ENCODE results near the gene MARCHF3.

The MARCHF3 gene

GRCh38 chr5:126864042-126864688 lies 166.2 kb downstream of the MARCHF3 start (continued):
- no peak for TF ChIP-seq TCF4 (CRISPR knock-in tag; IDR thresholded peaks at IDR 0.05; ENCODE audit: borderline replicate concordance)
- TF ChIP-seq, protein P1, sequence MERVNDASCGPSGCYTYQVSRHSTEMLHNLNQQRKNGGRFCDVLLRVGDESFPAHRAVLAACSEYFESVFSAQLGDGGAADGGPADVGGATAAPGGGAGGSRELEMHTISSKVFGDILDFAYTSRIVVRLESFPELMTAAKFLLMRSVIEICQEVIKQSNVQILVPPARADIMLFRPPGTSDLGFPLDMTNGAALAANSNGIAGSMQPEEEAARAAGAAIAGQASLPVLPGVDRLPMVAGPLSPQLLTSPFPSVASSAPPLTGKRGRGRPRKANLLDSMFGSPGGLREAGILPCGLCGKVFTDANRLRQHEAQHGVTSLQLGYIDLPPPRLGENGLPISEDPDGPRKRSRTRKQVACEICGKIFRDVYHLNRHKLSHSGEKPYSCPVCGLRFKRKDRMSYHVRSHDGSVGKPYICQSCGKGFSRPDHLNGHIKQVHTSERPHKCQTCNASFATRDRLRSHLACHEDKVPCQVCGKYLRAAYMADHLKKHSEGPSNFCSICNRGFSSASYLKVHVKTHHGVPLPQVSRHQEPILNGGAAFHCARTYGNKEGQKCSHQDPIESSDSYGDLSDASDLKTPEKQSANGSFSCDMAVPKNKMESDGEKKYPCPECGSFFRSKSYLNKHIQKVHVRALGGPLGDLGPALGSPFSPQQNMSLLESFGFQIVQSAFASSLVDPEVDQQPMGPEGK (CRISPR knock-in tag; IDR thresholded peaks at IDR 0.05; ENCODE audit: borderline replicate concordance), result no peak

GRCh38 chr5:126863402-126863801 lies 167.0 kb downstream of the MARCHF3 start:
- ATAC-seq, result no peak
- TF ChIP-seq ZC3H10 (CRISPR knock-in tag; IDR thresholded peaks at IDR 0.05) (no peak), ISL1 (CRISPR knock-in tag; IDR thresholded peaks at IDR 0.05) (no peak), ZFP30 (CRISPR knock-in tag; IDR thresholded peaks at IDR 0.05) (no peak), ESRRG (CRISPR knock-in tag; IDR thresholded peaks at IDR 0.05) (no peak), RARB (CRISPR knock-in tag; IDR thresholded peaks at IDR 0.05) (no peak), ZNF70 (CRISPR knock-in tag; IDR thresholded peaks at IDR 0.05) (no peak), TCF4 (CRISPR knock-in tag; IDR thresholded peaks at IDR 0.05; ENCODE audit: borderline replicate concordance) (no peak), CSDC2 (CRISPR knock-in tag; IDR thresholded peaks at IDR 0.05) (no peak), ZNF8 (CRISPR knock-in tag; IDR thresholded peaks at IDR 0.05) (no peak), GLIS3 (CRISPR knock-in tag; IDR thresholded peaks at IDR 0.05) (no peak), SNAI2 (CRISPR knock-in tag; IDR thresholded peaks at IDR 0.05) (no peak), ARNTL (CRISPR knock-in tag; IDR thresholded peaks at IDR 0.05; ENCODE audit: borderline replicate concordance, low read depth) (no peak)
- TF ChIP-seq, protein P2, sequence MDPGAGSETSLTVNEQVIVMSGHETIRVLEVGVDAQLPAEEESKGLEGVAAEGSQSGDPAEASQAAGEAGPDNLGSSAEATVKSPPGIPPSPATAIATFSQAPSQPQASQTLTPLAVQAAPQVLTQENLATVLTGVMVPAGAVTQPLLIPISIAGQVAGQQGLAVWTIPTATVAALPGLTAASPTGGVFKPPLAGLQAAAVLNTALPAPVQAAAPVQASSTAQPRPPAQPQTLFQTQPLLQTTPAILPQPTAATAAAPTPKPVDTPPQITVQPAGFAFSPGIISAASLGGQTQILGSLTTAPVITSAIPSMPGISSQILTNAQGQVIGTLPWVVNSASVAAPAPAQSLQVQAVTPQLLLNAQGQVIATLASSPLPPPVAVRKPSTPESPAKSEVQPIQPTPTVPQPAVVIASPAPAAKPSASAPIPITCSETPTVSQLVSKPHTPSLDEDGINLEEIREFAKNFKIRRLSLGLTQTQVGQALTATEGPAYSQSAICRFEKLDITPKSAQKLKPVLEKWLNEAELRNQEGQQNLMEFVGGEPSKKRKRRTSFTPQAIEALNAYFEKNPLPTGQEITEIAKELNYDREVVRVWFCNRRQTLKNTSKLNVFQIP (CRISPR knock-in tag; IDR thresholded peaks at IDR 0.05; ENCODE audit: borderline replicate concordance, low read depth), result no peak

DNA sequence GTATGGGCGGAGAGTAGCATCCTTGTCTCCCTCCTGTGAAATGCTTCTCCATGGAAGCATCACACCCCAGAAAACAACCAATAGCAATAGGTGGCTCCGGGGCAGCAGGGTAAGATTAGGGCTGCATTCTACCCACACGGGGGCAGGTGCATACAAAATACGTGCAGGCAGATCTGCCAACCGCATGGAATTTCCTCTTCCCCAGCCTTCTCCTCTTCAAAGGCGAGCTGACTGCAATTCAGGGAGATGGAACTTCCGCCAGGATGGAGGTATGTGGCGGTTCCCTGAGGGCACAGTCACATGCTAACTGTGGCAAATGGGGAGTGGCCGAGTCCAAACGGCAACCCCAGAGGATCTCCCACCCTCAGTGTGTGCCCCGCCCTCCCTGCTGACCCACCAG lies 171.9 kb downstream of the MARCHF3 start:
- TF ChIP-seq SNAI2 (CRISPR knock-in tag; IDR thresholded peaks at IDR 0.05) (no peak), ZFP3 (CRISPR knock-in tag; IDR thresholded peaks at IDR 0.05) (no peak), PPARA (CRISPR knock-in tag; IDR thresholded peaks at IDR 0.05; ENCODE audit: borderline replicate concordance) (no peak), ZNF565 (CRISPR knock-in tag; conservative IDR thresholded peaks at IDR 0.05; ENCODE audit: low read depth) (no peak), ISL1 (CRISPR knock-in tag; IDR thresholded peaks at IDR 0.05) (no peak), TCF4 (CRISPR knock-in tag; IDR thresholded peaks at IDR 0.05; ENCODE audit: borderline replicate concordance) (no peak), ZC3H10 (CRISPR knock-in tag; IDR thresholded peaks at IDR 0.05) (no peak), ARNTL (CRISPR knock-in tag; IDR thresholded peaks at IDR 0.05; ENCODE audit: borderline replicate concordance, low read depth) (no peak), ZNF70 (CRISPR knock-in tag; IDR thresholded peaks at IDR 0.05) (no peak), CSRNP3 (CRISPR knock-in tag; IDR thresholded peaks at IDR 0.05) (no peak), GLIS3 (CRISPR knock-in tag; IDR thresholded peaks at IDR 0.05) (no peak), TSHZ2 (CRISPR knock-in tag; IDR thresholded peaks at IDR 0.05) (no peak), CSDC2 (CRISPR knock-in tag; IDR thresholded peaks at IDR 0.05) (no peak), BACH2 (CRISPR knock-in tag; IDR thresholded peaks at IDR 0.05; ENCODE audit: borderline replicate concordance) (no peak)
- TF ChIP-seq, protein P3, sequence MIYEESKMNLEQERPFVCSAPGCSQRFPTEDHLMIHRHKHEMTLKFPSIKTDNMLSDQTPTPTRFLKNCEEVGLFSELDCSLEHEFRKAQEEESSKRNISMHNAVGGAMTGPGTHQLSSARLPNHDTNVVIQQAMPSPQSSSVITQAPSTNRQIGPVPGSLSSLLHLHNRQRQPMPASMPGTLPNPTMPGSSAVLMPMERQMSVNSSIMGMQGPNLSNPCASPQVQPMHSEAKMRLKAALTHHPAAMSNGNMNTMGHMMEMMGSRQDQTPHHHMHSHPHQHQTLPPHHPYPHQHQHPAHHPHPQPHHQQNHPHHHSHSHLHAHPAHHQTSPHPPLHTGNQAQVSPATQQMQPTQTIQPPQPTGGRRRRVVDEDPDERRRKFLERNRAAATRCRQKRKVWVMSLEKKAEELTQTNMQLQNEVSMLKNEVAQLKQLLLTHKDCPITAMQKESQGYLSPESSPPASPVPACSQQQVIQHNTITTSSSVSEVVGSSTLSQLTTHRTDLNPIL (CRISPR knock-in tag; IDR thresholded peaks at IDR 0.05; ENCODE audit: low read depth), result no peak
- TF ChIP-seq, protein P1 (CRISPR knock-in tag; IDR thresholded peaks at IDR 0.05; ENCODE audit: borderline replicate concordance), result no peak
- ATAC-seq, result no peak
